HL-60/S4 (cell line): ENCODE measurements around the gene KCNQ1OT1.

ENCODE experiments used
- in situ Hi-C: fragments of 300-500 bp; cut with MboI; formaldehyde crosslinking; loops from 2 replicates; pipeline ENCODE4 v1.14.3; 2022; ENCODE audit warnings: low sequenced_read_pairs

KCNQ1OT1 gene

DNA sequence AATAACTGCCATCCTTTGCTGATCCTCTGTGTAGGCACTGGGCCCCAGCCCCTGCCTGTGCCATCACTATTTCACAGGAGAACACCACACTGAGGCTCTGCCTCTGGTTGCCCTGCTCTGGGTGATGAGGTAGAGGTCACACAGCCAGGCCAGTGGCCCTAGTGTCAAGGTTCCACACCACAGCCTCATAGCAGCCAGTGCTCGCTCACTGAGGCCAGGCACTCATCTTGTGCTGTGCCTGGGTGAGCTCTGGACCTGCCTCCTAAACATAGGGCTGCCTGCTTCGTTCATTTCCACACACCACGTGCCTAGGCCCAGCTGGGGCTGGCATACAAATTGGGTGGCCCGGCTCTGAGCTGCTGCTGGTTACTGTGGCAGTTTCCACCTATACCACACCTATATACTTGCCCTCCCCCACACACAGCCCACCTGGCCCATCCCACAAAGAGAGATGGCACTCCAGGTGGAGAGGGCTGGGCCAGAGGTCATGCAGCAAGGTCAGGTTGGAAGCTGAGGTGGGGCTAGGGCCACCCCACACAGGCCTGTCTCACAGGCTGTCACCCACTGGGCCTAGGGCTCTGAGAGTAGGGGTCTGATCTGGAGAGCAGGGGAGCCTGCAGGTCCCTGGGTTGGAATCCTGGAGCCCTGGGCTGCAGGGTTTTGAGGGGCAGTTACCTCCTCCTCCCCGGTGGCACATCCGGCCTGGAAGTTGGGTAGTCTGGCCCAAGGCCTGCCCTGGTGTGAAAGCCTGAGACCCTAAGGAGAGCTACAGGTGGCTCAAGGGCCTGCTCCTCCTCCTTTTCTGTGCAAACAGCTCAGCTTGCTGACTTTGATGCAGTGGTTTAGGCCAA is 11.2 kb downstream of the KCNQ1OT1 start:
- in situ Hi-C loops: no loop called here

GRCh38 chr11:2687782-2688191 is 12.0 kb downstream of the KCNQ1OT1 start:
- in situ Hi-C loops: no loop called here

GRCh38 chr11:2687223-2687530 is 12.6 kb downstream of the KCNQ1OT1 start:
- in situ Hi-C loops: no loop called here

- in situ Hi-C loops: no loop called here
Observed at GRCh38 chr11:2686360-2687222, 13.2 kb downstream of the KCNQ1OT1 start.

DNA sequence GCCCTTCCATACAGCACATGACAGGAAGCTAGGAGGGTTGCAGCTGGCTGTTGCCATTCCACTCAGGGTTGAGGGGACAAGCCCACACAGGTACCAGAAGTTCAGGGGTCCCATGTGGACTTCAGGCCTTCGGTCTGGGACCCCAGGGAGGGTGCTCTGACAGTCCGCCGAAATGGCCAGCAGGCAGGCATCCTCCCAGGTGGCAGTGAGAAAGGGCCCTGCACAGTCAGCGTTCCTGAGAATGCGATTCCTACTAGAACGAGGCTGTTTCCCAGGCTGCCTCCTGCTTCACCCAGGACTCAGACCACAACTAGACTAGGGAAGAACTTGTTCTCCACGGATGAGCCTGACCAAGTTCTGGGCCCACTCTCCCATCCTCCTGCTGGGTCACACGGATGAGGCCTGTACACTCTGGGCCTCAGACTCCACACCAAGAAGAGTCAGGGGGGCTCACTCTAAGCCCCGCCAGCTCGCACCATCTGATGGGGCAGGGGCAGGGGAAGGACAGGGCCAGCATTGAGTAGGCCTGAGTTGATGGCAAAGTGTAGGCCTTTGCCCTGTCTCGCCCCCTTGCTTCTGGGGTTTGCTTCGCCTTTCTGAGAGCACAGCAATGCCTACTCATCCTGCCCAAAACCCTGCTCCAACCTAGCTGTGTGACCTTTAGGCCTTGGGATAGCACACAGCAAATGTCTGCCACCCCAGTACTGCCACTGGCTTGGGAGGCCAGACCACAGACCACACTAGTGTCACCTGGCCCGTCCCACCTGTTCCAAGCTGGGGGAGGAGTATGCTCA is 14.0 kb downstream of the KCNQ1OT1 start:
- in situ Hi-C loops: no loop called here

DNA sequence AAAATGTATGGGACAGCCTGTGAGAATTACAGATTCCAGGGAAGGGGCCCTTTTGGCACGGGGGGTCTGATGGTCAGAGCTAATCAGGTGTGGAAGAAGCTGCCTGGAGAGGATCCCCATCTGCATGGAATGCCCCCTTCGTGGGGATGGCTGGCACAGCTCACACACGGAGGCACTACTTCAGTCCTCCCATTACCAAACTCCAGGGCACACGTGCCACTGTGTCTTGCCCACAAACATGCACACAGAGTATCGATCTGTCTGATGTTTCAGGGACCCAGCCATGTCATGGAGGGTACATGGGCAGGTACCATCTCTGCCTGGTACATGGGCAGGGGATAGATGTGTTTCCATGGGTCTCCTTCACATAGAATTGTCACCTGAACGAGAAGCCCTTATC is 14.7 kb downstream of the KCNQ1OT1 start:
- in situ Hi-C loops: no loop called here

GRCh38 chr11:2684581-2684980 is 15.2 kb downstream of the KCNQ1OT1 start:
- in situ Hi-C loops: no loop called here

DNA sequence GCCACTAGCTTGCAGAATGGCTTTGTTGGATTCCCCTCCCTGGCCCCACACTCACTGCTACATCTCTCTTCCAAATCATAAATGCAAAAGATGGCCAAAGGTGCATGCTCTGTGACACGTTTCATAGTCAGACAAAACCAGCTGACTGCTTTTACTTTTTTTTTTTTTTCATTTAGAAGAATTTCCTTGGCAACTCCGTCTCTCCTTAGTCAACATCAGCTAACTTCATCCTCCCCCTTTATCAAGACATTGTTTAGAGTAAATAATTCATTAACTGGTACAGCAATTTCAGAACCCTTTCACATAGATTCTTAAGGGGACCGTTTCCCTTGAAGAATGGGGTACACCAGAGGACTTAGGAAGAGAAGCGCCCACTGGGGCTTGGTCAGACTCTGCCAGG is 16.0 kb downstream of the KCNQ1OT1 start:
- in situ Hi-C loops: no loop called here

GRCh38 chr11:2681408-2682145 is 18.2 kb downstream of the KCNQ1OT1 start:
- in situ Hi-C loops: no loop called here

DNA sequence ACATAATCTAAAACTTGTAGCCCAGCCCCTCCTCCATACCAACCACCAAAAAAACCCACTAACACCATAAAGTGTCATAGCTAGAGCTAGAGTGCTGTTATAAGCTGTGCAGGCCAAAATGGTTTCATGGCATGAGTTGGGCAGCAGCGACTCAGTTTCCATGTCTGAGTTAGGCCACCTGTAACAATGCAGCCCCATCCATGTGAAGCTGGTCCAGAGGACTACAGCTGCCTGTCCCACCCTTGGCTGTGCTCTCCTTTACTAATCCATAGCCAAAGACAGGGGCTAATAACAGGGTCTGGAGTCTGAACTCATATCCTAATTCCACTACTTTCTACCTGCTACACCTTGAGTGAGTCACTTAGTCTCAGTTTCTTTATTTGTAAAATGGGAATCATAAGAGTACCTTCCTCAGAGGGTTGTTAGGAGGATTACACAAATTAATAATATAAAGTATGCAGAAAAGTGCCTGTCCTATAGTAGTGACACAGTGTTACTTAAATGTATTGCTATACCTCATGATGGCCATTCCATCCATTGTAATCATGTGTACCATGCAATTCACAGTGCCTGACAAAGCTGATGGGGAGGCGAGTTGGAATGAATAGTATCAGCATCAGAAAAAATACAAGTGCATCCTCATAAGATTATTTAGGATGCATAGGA is 20.6 kb downstream of the KCNQ1OT1 start:
- in situ Hi-C loops: no loop called here

DNA sequence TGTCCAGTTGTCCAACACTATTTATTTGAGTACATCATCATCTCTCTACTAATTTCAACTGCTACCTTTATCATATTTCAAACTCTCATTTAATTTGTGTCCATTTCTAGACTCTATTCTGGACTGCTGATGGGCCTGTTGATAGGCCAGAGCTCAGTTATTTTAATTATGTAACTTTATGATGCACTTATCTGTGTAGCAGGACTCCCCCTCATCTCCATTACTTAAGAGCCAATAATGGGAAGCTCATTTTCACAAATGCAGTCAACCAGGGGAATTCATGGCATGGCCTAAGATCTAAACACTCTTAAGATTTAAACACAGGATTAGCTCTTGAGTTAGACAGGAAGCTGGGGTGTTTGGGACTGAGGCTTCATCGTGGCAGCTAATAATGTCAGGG is 21.4 kb downstream of the KCNQ1OT1 start:
- in situ Hi-C loops: no loop called here

DNA sequence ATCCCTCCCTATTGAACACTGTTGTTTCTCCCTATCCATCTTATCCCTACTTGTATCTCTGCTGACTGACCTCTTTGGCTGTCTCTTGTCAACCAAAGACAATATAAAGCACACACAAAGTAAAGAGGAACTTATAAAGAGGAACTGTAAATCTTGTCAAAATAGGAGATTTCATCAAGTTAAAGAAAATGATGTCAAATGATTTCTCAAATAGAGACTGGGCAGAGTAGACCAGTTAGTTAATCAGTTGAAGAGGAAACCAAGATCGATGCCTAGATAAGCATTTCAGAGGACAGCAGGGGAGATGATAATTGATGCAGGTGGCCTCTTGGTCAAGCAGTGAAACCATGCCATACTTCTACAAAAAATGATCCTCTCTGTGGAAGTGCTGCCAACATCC is 22.7 kb downstream of the KCNQ1OT1 start:
- in situ Hi-C loops: no loop called here

DNA sequence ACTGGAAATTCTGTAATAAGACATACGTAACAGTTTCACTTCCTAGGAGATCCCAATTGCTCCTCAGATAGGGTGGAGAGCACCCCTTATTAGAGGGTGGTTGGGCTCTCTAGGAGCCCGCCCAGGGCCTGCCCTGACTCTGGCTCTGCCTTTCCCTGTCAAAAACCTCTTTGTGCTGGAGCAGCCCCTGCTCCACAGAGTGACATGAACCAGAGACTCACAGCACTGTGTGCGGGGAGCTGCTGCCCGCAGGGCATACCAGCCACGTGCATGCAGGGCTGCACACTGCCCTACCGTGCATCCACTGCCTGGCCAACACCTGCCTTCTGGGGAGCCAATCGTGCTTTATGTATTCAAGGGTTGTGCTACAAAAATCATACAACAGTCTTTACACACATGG is 24.3 kb downstream of the KCNQ1OT1 start:
- in situ Hi-C loops: no loop called here

DNA sequence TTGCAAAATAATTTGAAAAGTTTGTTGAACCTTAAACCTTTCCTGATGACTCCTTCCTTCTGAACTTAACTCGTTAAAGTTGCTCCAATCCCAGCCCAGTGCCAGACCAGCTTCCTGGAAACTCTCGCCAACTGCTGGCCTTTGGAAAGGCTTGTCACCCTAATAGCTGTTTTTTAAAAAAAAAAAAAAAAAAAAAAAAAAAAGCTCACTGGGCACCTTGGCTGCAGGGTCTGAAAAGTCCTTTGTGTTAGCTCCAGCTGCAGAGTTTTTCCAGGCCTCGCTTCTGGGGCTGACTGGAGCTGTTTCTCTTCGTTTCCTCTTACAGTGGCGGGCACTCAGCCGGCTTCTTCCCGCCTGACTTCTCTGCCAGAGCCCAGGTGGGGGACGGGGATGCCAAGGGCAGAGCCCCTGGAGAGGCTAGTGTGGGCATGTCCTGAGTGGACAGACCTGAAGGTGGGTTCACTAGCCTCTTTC is 25.1 kb downstream of the KCNQ1OT1 start:
- in situ Hi-C loops: no loop called here

DNA sequence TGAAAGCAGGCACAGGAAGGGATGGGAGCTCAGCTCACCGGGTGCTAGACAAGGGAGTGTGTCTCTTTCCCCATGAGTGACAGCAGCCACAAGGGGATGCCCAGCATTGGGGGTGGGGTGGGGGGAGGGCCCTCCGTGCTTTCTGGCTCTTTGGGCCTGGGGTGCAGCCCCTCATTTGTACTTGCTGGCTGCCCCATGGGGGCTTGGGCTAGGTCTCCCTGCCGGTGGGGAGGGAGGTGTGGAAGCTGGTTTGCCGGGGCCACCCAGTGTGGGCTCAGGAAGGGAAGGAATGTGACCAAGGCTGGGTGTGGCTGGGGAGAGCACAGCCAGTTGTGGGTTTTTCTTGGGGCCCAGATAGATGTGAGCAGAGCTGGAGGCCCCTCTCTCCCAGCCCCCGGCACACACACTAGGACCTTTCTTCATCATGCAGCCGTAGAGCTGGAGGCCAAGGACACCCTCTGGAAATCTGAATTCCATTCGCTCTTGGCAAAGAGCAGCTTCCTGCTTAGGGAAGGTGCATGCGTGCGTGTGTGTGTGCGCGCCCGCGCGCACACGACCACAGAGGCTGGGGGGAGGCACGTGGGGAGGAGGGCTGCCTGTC is 25.8 kb downstream of the KCNQ1OT1 start:
- in situ Hi-C loops: no loop called here

DNA sequence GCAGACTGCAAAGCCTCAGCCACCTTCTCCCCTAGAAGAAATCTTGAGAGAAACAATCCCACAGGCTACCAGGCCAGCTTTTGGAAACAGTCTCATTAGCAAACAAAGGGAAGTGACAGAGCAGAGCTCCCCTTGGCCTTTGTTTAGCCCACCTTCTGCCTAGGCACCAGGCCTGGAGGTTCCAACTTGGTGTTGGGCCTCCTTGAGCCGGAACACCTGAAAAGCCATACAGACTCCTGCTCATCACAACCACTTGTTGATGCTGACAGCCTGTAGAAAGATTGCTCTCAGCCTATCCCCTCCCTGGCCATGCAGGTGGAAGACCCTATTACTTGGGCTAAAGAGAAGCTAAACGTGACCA is 26.6 kb downstream of the KCNQ1OT1 start:
- in situ Hi-C loops: no loop called here

DNA sequence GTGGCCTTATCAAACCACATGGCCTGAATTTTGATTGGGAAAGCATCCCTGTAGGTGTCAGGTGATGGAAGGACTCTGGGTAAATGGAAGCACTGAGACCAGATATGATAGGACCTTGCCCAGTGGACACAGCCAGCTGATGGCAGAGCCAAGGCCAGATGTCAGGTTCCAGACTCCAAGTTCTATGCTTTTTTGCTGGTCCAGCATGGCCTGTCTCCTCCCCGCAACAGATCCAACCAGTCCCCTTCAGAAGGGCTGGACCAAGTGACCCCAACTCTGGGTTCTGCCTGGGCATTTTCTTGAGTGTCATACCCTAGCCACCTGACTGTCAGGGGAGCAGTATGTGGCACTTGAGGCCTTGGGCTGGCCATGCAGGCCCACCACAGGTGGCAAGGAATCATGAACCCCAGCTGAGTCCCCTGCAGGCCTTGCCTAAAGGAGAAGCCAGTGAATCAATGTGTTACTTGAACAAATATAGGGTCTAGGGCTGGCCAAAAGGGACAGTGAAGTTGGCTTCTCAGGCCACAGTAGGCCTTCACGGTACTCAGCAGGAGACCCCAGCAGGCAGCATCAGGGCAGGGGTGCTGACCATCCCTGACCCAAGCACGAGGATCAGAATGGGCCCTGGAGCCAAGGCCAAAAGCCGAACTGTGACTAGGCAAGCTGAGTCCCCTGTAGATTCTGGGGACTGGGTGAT is 27.1 kb downstream of the KCNQ1OT1 start:
- in situ Hi-C loops: no loop called here

DNA sequence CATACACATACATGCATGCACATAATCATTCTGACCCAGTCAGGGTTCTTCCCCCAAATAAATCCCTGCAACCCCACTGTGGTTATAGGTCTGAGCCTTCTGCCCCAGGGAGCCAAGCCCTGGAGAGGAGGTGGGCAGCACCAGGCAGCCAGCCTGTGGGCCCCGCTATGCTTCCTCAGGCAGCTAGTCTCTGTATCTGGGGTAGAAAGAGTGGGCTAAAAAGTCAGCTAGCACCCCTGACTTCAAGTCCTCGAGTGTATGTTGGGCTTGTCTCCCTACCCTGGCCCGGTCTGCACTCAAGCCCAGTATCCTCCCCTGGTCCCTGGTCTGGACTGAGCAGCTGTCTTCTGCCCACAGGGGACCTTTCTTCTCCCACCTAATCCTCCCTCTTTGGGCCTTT is 28.0 kb downstream of the KCNQ1OT1 start:
- in situ Hi-C loops: no loop called here

DNA sequence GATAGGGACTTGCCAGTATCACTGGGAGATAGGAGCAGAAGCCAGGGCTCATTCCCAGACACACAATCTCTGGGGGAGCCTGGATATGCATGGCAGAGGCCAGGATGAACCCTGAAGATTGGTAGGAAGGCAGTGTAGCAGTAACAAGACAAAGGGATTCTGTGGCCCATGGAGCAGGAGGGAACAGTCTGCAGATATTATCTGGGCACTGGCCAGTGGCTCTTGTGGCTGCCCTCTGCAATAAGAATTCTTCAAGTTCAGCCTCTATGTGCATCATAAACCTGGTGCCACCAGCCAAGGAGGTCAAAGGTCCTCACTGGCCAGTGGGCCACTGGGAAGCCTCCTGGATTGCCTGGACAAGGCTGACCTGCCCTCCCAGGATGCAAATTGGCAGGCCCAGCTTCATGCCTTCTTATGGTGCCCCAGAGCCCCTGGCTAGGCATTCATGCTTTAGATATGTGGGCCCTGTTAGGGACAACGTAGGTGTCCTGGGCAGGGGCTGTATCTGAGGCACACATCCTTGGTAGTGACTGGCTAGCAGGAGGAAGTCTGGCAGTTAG is 29.2 kb downstream of the KCNQ1OT1 start:
- in situ Hi-C loops: no loop called here
